Prostate gland (tissue), 2 donors: ENCODE results near the gene SPTB.

Experiments
- CTCF ChIP-seq, 4 experiments: fragments of 200-600 bp in 2 of 4; fragments of 450-650 bp in 2 of 4; sonication (generic) in 2 of 4; IDR thresholded peaks; 1 replicate in 3 of 4; 2 replicates in 1 of 4; pipeline ENCODE4 v1.5.1; 2016 to 2019; ENCODE audit warnings: antibody characterized with exemption in 4 of 4, mild to moderate bottlenecking in 2 of 4, moderate library complexity in 2 of 4
- POLR2A ChIP-seq: fragments of 450-650 bp; IDR thresholded peaks from one replicate; pipeline ENCODE4 v1.6.1; 2016; ENCODE audit warnings: antibody characterized with exemption, mild to moderate bottlenecking
- POLR2AphosphoS5 ChIP-seq: sonication (generic); formaldehyde crosslinking; IDR thresholded peaks from one replicate; pipeline ENCODE4 v1.6.1; 2017; ENCODE audit warnings: antibody characterized with exemption

DNA sequence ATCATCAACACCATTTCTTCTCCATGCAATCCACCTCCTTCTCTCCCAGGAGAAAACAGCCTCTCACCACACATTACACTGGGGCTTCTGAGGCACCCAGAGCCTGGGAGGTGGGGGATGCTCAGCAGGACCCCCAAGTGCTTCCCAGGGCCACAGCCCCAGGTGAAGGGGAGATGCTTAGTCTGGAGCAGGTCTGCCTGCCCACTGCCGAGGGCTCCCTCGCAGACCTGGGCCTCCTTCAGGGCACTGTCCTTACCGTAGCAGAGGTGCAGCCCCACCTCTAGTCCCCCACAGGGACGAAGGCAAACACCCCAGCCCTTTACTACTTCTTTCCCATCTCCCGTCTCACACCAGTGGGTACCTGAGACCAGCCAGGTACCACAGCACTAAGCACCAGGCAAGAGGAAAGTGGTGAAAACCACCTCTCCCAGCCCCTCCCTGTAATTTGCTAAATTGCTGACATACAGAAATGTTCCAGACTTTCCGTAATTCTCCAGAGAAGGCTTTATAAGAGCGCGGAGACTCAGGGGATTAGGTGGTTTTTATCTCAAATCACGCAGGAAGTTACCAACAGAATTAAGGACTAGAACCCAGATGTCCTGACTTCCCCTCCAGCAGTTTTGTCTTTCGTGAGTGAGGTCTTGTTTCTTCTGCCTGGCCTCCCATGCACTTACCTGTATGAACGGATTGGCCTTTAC lies 116.5 kb downstream of the SPTB start:
- TF ChIP-seq CTCF (IDR thresholded peaks at IDR 0.05), result no peak
- TF ChIP-seq POLR2A, result no peak
- TF ChIP-seq POLR2AphosphoS5, result no peak
